ENCODE results near the gene ADD2. TPM values are rescaled to one million over a fixed set of nuclear protein-coding genes. Genes with fewer than 3 reads are reported as not detected.

The ADD2 gene
- total and polyA plus RNA-seq, 3 donors from 2014 or later = 5.1 to 6.1 (median 5.8) TPM

GRCh38 chr2:70795164-70795995 lies 27.4 kb upstream of the ADD2 start:
- no peaks in the 10 kb centered on the region for H3K27me3 ChIP-seq

GRCh38 chr2:70793450-70793849 lies 25.4 kb upstream of the ADD2 start:
- intact Hi-C loops (cut with DNase I; ENCODE audit: low total_unique reads) = no loop called here
- 77 to 81% methylated on average over 2 of the region's 2 CpGs for WGBS, 2 donors
- no peaks in the 10 kb centered on the region for H3K36me3 ChIP-seq (ENCODE audit: low read depth, missing control alignments)
- no peak for DNase-seq
- H3K27me3 ChIP-seq = no peaks in the 10 kb centered on the region
- no peak overlapping the region for H3K4me3 ChIP-seq
- TF ChIP-seq CTCF (IDR thresholded peaks at IDR 0.05) (no peak), POLR2A (IDR thresholded peaks at IDR 0.05) (no peak)
- no peaks in the 10 kb centered on the region for H3K9me3 ChIP-seq
- H3K4me1 ChIP-seq = peaks cover 5% of the 10 kb centered on the region
- no peak overlapping the region for H3K27ac ChIP-seq

More at GRCh38 chr2:70795164-70795995, 27.4 kb upstream of the ADD2 start:
- no peaks in the 10 kb centered on the region for H3K36me3 ChIP-seq (ENCODE audit: low read depth, missing control alignments)
- no peaks in the 10 kb centered on the region for H3K4me1 ChIP-seq
- H3K4me3 ChIP-seq = no peak overlapping the region
- no peaks in the 10 kb centered on the region for H3K9me3 ChIP-seq
- TF ChIP-seq POLR2A (IDR thresholded peaks at IDR 0.05) (no peak), CTCF (IDR thresholded peaks at IDR 0.05) (no peak)
- DNase-seq = no peak
- WGBS, 2 donors = 72 to 79% methylated on average over 4 of the region's 4 CpGs
- H3K27ac ChIP-seq = no peak overlapping the region
- intact Hi-C loops (cut with DNase I; ENCODE audit: low total_unique reads) = no loop called here

GRCh38 chr2:70790136-70790828 lies 22.3 kb upstream of the ADD2 start, which contains the start of gene FIGLA:
Gene FIGLA (minus strand): TSS chr2:70790643. CDS start chr2:70790638, 5 bp downstream.
- TF ChIP-seq POLR2A (IDR thresholded peaks at IDR 0.05) (no peak), CTCF (IDR thresholded peaks at IDR 0.05) (no peak)
- H3K27me3 ChIP-seq = no peaks in the 10 kb centered on the region
- H3K9me3 ChIP-seq = no peaks in the 10 kb centered on the region
- H3K4me1 ChIP-seq = peaks cover 5% of the 10 kb centered on the region
- 6 to 7% methylated on average over 33 to 59 of the region's 69 CpGs for WGBS, 2 donors
- DNase-seq = peak; percentile 17
- H3K36me3 ChIP-seq (ENCODE audit: low read depth, missing control alignments) = no peaks in the 10 kb centered on the region
- intact Hi-C loops (cut with DNase I; ENCODE audit: low total_unique reads) = no loop called here
- peak within 1 kb of the TSS; percentile 20 to 24 for H3K4me3 ChIP-seq
- H3K27ac ChIP-seq = no peak within 1 kb of the TSS

- Histone ChIP-seq H3K4me3 (peak overlapping the region; percentile 20 to 24), H3K9me3 (no peaks in the 10 kb centered on the region), H3K27ac (no peak overlapping the region), H3K27me3 (no peaks in the 10 kb centered on the region), H3K36me3 (ENCODE audit: low read depth, missing control alignments) (no peaks in the 10 kb centered on the region), H3K4me1 (peaks cover 5% of the 10 kb centered on the region)
- intact Hi-C loops (cut with DNase I; ENCODE audit: low total_unique reads) = no loop called here
- 3 to 4% methylated on average over 30 to 33 of the region's 33 CpGs for WGBS, 2 donors
- TF ChIP-seq CTCF (IDR thresholded peaks at IDR 0.05) (peak in 2 of 3 experiments; percentile 46 to 48), POLR2A (IDR thresholded peaks at IDR 0.05) (no peak)
- peak; percentile 80 for DNase-seq
Measured at GRCh38 chr2:70789304-70790135, 21.5 kb upstream of the ADD2 start.
